HG03039 (cell line): ENCODE measurements around the gene NBL1.

Experiments
- ATAC-seq: cut with Tn5 transposase; IDR thresholded peaks from one replicate; pipeline ENCODE4 v1.9.1; 2021; ENCODE audit warnings: mild to moderate bottlenecking, moderate library complexity; ENCODE audit not compliant: unreplicated experiment

NBL1 gene

GRCh38 chr1:19645411-19646251 is 1.5 kb downstream of the NBL1 start:
- ATAC-seq = no peak

DNA sequence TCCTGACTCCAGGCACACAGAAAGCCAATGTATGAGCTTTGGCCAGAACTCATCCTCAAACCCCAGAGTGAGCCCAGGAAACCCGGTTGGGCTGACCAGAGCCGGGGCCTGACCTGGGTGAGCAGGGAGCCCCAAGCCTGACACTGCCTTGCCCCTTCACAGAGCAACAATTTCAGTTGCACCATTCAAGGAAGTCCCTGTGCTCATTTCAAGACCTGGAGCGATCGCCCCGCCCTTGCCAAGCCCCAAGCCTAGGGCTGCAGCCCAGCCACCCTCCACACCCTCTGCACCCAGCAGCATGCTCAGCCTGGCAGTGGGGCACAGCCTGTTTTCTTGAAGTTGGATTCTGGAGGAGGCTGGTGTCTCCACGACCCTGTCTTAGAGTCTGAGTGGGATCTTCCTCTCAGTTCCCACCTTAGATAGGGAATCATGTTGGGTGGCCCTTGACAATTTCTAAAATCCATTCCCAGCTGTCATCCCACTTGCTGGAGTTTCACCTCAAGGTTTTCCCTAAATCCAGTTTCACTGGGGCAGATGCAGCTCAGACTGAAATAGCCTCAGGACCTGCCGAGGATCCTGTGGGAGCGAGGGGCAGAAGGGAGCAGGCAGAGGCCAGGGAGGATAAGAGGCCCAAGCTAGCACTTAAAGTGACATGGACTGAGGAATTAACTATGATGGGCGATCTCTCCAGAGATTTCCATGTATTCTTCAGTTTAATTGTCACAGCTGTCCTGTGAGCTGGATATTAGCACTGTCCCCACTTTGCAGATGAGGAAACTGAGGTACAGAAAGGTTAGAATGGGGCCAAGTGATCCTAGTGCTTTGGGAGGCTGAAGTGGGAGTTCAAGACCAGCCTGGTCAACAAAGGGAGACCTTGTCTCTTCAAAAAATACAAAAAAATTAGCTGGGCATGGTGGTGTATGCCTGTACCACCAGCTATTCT is 2.5 kb downstream of the NBL1 start:
- ATAC-seq = no peak

DNA sequence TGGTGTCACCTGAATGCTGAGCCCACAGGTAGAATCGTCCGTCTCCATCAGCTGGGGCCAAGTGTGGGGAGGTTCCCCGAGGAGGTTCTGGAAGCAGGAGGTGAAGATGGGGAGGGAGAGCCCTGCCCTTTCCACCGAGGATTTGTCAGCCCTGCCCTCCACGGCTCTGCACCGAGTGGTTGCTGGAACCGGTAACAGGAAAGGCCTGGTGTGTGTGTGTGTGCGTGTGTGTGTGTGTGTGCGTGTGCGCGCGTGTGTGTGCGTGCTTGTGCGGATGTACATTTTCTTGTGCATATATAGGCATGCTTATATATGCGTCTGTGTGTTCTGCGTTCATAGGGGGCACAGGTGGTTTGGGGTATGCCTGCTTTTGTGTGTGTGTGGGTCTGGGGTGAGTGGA is 3.5 kb downstream of the NBL1 start:
- ATAC-seq = no peak

DNA sequence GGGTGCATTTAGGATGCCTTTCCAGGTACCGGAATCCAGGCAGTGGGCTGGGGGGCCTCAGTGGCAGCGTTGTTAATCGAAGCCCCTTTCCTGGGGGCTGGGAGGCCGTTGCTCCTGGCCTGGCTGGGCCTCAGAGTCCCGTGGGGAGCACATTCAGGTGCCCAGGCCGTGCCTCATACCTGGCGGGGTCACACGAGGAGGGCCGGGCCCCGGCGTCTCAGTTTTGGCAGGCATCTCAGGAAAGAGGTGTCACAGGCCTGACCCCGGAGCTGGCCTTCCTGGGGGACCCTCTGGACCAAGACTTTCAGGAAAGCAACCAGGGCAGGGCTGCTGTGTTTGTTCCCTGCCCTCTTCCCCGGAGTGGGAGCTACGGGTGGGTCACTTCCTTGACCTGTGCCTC is 4.1 kb downstream of the NBL1 start:
- ATAC-seq = no peak

GRCh38 chr1:19648689-19649088 is 4.6 kb downstream of the NBL1 start:
- no peak for ATAC-seq

GRCh38 chr1:19650416-19651140 is 6.5 kb downstream of the NBL1 start:
- no peak for ATAC-seq

DNA sequence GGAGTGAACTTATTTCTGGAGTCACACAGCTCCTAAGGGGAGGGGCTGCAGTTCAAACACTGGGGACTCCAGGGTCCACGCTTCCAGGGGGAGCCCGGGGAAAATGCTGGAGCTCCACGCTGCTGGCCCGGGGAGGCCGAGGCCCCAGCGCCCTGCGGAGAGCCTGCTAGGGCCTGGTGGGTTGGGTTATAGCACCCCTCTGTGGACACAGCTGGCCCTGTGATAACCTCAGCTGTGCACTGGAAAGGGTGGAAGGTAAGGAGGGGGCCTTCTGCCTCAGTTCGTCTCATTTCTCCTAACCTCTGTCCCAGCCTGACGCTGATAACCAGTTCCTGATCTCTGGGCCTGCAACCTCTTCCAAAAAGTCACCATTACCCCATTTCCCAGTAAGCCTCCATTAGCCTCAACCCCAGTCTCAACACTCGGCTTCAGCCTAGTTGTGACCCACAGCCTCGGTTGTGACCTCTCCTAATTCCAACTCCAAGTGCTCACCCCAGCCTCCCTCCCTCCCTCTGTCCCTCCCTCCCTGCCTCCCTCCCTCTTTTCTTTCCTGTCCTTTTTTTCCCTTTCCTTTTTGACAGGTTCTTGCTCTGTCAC is 7.1 kb downstream of the NBL1 start:
- no peak for ATAC-seq

GRCh38 chr1:19654386-19654785 is 10.3 kb downstream of the NBL1 start:
- ATAC-seq = no peak

GRCh38 chr1:19654886-19655717 is 11.0 kb downstream of the NBL1 start:
- no peak for ATAC-seq

DNA sequence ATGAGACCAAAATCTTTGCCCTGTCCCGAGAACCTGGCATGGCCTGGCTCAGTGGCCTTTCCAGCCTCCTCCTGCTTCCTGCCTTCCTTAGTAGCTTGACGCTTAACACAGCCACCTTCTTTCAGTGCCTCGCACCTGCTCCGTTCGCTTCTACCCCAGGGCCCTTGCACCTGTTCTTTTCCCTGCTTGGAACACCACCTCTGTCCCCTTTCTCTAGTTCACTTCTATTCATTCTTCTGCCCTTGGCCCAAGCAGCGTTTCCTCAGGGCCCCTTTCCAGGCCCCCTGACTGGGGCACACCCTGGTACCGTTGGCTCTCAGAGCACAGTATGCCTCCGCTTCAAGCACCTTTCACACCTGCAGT is 11.6 kb downstream of the NBL1 start:
- no peak for ATAC-seq

DNA sequence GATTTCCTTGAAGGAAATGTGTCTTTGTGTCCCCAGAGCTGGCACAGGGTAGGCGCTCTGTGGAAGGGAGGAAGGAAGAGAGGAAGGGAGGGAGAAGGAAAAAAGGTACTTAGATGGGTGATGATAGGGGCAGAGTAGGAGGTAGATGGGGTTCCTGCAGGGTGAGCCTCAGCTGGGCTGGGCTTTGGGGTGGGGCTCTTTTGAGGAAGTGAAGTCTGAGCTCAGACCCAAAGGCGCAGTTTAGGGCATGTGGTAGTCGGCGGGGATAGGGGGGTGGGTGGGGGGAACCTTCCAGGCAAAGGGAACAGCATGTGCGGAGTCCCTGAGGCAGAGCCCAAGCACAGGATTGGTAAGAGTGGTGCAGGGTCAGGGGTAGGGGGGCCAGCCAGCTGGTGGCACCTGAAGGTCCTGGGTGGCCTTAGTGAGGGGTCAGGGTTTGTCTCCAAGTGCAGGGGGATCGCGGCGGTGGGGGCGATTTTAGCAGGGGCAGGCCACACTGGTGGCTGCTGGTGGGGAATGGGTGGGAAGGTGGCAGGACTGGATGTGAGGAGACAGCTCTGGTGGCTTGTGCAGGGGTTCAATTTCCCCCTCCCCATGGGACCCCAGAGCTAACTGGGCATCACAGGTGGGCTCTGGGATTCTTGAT is 12.1 kb downstream of the NBL1 start:
- no peak for ATAC-seq

- ATAC-seq = no peak
Observed at GRCh38 chr1:19656780-19657466, 12.8 kb downstream of the NBL1 start.

DNA sequence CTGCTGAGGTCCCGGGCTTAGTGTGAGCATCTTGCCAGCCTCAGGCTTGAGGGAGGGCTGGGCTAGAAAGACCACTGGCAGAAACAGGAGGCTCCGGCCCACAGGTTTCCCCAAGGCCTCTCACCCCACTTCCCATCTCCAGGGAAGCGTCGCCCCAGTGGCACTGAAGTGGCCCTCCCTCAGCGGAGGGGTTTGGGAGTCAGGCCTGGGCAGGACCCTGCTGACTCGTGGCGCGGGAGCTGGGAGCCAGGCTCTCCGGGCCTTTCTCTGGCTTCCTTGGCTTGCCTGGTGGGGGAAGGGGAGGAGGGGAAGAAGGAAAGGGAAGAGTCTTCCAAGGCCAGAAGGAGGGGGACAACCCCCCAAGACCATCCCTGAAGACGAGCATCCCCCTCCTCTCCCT is 13.4 kb downstream of the NBL1 start:
- ATAC-seq = no peak

DNA sequence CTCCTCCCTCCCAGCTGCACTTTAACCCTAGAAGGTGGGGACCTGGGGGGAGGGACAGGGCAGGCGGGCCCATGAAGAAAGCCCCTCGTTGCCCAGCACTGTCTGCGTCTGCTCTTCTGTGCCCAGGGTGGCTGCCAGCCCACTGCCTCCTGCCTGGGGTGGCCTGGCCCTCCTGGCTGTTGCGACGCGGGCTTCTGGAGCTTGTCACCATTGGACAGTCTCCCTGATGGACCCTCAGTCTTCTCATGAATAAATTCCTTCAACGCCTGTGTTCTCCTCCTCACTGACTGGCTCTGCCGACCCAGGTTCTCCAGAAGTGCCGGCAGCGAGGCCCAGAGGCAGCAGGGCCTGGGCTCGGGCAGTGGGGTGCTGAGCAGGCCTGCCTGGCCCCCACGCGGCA is 14.1 kb downstream of the NBL1 start:
- no peak for ATAC-seq

DNA sequence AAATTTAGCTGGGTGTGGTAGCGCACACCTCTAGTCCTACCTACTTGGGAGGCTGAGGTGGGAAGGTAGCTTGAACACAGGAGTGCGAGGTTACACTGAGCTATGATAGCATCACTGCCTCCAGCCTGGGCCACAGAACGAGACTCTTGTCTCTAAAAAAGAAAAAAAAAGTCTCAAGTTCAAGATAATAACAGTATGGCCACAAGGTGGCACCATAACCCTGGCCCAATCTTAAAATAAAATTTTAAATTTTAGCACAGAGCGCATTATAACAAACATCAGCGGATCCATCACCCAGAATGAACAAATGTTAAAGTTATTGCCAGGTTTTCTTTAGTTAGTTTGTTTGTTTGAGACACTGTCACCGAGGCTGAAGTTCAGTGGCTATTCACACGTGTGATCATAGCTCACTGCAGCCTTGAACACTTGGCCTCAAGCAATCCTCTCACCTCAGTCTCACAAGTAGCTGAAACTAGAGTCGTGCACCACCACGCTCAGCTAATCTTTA is 17.7 kb downstream of the NBL1 start:
- ATAC-seq = no peak

GRCh38 chr1:19662313-19662712 is 18.2 kb downstream of the NBL1 start:
- no peak for ATAC-seq

DNA sequence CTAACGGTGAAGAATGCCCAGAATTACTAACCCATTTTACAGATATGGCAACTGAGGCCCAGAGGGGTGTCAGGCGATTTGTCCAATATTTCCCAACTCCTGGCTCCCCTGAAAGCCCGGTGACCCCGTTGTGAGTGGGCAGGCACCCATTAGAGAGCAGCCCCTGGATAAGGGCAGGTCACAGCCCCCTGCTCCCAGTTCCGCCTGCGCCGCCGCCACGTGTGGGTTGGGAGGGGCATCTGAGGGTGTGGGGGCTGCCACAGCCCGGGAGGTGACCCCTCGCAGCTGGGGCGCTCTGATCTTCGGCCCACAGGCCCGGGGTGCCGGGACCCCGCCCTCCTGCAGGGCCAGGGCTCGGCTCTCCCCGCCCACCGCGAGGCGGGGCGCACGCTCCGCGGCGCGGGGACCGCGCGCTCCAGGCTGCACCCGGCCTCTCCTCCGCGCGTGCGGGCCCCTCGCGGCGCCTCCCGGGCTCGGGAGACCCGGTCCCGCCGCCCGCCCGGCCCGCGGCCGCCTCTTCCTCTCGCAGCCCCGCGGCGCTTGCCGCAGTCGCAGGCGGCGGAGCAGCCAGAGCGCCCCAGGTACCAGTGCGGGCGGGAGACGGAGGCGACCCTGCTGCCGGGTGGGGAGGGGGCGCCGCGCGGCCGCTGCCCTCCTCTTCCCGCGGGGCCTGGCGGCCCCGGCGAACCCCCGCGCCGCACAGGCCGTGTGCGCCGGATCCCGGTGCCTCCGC is 20.5 kb downstream of the NBL1 start, which contains the start of gene HTR6:
TSS of gene HTR6 (plus strand) at position 423 of the 733 bp plus-strand sequence. CDS start 879 bp downstream, outside the sequence.
- ATAC-seq = no peak

DNA sequence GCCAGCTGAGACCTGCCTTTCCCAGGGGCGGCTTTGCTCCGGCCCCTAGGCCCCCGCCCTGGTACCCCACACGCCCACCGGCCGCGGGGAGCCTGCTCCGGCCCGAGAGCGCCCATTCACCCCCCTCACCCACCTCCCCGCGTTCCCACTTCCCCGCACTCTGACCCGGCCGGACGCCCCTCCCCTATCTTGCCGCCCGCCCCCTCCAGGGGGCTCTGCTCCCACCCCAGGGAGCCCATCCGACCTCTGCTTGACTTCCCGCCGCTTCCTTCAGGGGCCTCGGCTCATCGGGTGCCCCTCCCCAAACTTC is 21.0 kb downstream of the NBL1 start:
- ATAC-seq = no peak
